ENCODE measurements around the gene MED10. TPM values are rescaled to one million over a fixed set of nuclear protein-coding genes. Genes with fewer than 3 reads are reported as not detected.

MED10 gene
- total and polyA plus RNA-seq, 2 donors (not counting 3 experiments of a cell fraction or from before 2014, with no cell fraction given), result 55.6 to 56.3 TPM

GRCh38 chr5:6398570-6399230 lies 20.4 kb upstream of the MED10 start:
- POLR2A ChIA-PET, result no interaction called here
- dilution Hi-C loops (cut with MboI; ENCODE audit: extremely low pct_ligation_motif_present, low sequenced_read_pairs), result no loop called here
- no peak for DNase-seq (ENCODE audit: low read depth, low spot score)
- Histone ChIP-seq H3K79me2 (ENCODE audit: control insufficient read depth, insufficient read depth, low read length) (no peaks in the 10 kb centered on the region), H3K9me1 (replicated peaks; ENCODE audit: control insufficient read depth, extremely low read depth, insufficient read depth, low read length) (no peaks in the 10 kb centered on the region), H3K27me3 (ENCODE audit: control insufficient read depth in 2 of 2, insufficient read depth in 2 of 2, low read length in 2 of 2) (peaks cover 0 to under 1% of the 10 kb centered on the region in 2 experiments), H3K36me3 (ENCODE audit: control insufficient read depth in 2 of 2, extremely low read depth in 1 of 2, insufficient read depth in 2 of 2, low read length in 2 of 2) (no peaks in the 10 kb centered on the region), H3K9me3 (replicated peaks; ENCODE audit: control insufficient read depth, insufficient read depth, low read length) (no peaks in the 10 kb centered on the region), H3K27ac (ENCODE audit: insufficient read depth, low read depth, low read length) (no peak overlapping the region), H3K4me3 (replicated peaks in 1 of 3; ENCODE audit: insufficient read depth in 1 of 3, low read depth in 1 of 3, low read length in 3 of 3) (no peak overlapping the region), H3K4me1 (ENCODE audit: control insufficient read depth, extremely low read depth, insufficient read depth, low read length) (no peaks in the 10 kb centered on the region), H4K20me1 (replicated peaks; ENCODE audit: control insufficient read depth, extremely low read depth, insufficient read depth, low read length) (no peaks in the 10 kb centered on the region), H2AFZ (ENCODE audit: low read depth, low read length) (no peak overlapping the region), H3K4me2 (ENCODE audit: insufficient read depth, low read length) (no peak overlapping the region), H3K9ac (replicated peaks; ENCODE audit: extremely low read depth, insufficient read depth, low read length) (no peak overlapping the region)
- FAIRE-seq, result no peak
- CTCF ChIA-PET, result no interaction called here
- BruUV-seq (replicated peaks), result no TSS peak
- intact Hi-C loops (cut with micrococcal nuclease), result no loop called here
- no peak for TF ChIP-seq MAX (IDR thresholded peaks at IDR 0.05; ENCODE audit: insufficient read depth, insufficient read length)
- TF ChIP-seq FOS (IDR thresholded peaks at IDR 0.05; ENCODE audit: borderline replicate concordance, insufficient read depth, low read length), result no peak

GRCh38 chr5:6397536-6398269 lies 19.4 kb upstream of the MED10 start:
- H3K9me1 ChIP-seq (replicated peaks; ENCODE audit: control insufficient read depth, extremely low read depth, insufficient read depth, low read length), result no peaks in the 10 kb centered on the region
- no peak overlapping the region for H3K4me3 ChIP-seq (replicated peaks in 1 of 3; ENCODE audit: insufficient read depth in 1 of 3, low read depth in 1 of 3, low read length in 3 of 3)
- no peaks in the 10 kb centered on the region for H3K79me2 ChIP-seq (ENCODE audit: control insufficient read depth, insufficient read depth, low read length)
- no peaks in the 10 kb centered on the region for H3K4me1 ChIP-seq (ENCODE audit: control insufficient read depth, extremely low read depth, insufficient read depth, low read length)
- no peak overlapping the region for H3K27ac ChIP-seq (ENCODE audit: insufficient read depth, low read depth, low read length)
- BruUV-seq (replicated peaks), result no TSS peak
- no peak overlapping the region for H3K4me2 ChIP-seq (ENCODE audit: insufficient read depth, low read length)
- H3K36me3 ChIP-seq (ENCODE audit: control insufficient read depth in 2 of 2, extremely low read depth in 1 of 2, insufficient read depth in 2 of 2, low read length in 2 of 2), result no peaks in the 10 kb centered on the region
- H2AFZ ChIP-seq (ENCODE audit: low read depth, low read length), result no peak overlapping the region
- ChIA-PET POLR2A (no interaction called here), CTCF (no interaction called here)
- no peak for TF ChIP-seq EZH2 (IDR thresholded peaks at IDR 0.05; ENCODE audit: borderline replicate concordance, low read depth, low read length, severe bottlenecking)
- no peak for DNase-seq (ENCODE audit: low read depth, low spot score)
- no peaks in the 10 kb centered on the region for H4K20me1 ChIP-seq (replicated peaks; ENCODE audit: control insufficient read depth, extremely low read depth, insufficient read depth, low read length)
- intact Hi-C loops (cut with micrococcal nuclease) (no loop called here), dilution Hi-C loops (cut with MboI; ENCODE audit: extremely low pct_ligation_motif_present, low sequenced_read_pairs) (no loop called here)
- H3K27me3 ChIP-seq (ENCODE audit: control insufficient read depth in 2 of 2, insufficient read depth in 2 of 2, low read length in 2 of 2), result peaks cover 0 to 2% of the 10 kb centered on the region in 2 experiments
- no peak for FAIRE-seq
- H3K9ac ChIP-seq (replicated peaks; ENCODE audit: extremely low read depth, insufficient read depth, low read length), result no peak overlapping the region
- no peaks in the 10 kb centered on the region for H3K9me3 ChIP-seq (replicated peaks; ENCODE audit: control insufficient read depth, insufficient read depth, low read length)

Data from endothelial cell of umbilical vein (primary cell).